Measurements from ENCODE around the gene NLGN1.

The NLGN1 gene

GRCh38 chr3:173933113-173933512 lies 535.6 kb downstream of the NLGN1 start:
- Histone ChIP-seq H3K27me3 (replicated peaks in 2 of 5; ENCODE audit: control insufficient read depth in 4 of 5, insufficient read depth in 5 of 5, low read length in 4 of 5) (no peaks in the 10 kb centered on the region), H3K4me3 (ENCODE audit: control insufficient read depth in 1 of 7, extremely low read depth in 1 of 7, insufficient read depth in 4 of 7, low read depth in 2 of 7, low read length in 6 of 7) (no peak overlapping the region), H3K27ac (ENCODE audit: insufficient read depth in 1 of 2, low read depth in 1 of 2, low read length in 2 of 2, poor library complexity in 1 of 2, severe bottlenecking in 2 of 2) (no peak overlapping the region), H3K4me1 (ENCODE audit: control extremely low read depth in 1 of 4, control insufficient read depth in 4 of 4, insufficient read depth in 4 of 4, low read length in 3 of 4) (peaks cover 0 to under 1% (median 0%) of the 10 kb centered on the region in 4 experiments), H3K9me3 (ENCODE audit: control extremely low read depth in 1 of 5, control insufficient read depth in 4 of 5, insufficient read depth in 2 of 5, low read depth in 1 of 5, low read length in 4 of 5) (no peaks in the 10 kb centered on the region), H3K36me3 (ENCODE audit: control insufficient read depth in 4 of 4, insufficient read depth in 4 of 4, low read length in 3 of 4) (no peaks in the 10 kb centered on the region)
- ChIA-PET CTCF (no interaction called here), POLR2A (no interaction called here)
- no peak for DNase-seq
- WGBS (ENCODE audit: insufficient coverage) = 100% methylated on average over 1 of the region's 1 CpG

DNA sequence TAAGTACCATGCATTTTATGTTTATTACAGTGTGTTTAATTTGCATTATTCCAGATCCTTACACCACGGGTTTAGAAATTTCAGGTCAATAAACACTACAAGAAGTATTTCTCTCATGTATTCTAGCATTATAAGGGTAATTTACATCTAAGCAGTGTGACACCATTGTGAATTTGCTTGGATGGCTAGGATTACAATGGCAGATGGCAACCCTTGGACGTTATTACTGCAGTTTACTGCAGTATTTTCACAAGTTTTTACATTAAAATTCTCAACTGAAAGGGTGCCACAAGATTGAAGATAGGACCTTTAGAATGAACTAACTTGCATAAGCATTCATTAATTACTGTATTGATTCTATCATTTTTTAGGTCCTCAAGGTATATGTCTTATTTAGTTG lies 538.8 kb downstream of the NLGN1 start:
- H3K27me3 ChIP-seq (replicated peaks in 2 of 5; ENCODE audit: control insufficient read depth in 4 of 5, insufficient read depth in 5 of 5, low read length in 4 of 5) = no peaks in the 10 kb centered on the region
- H3K36me3 ChIP-seq (ENCODE audit: control insufficient read depth in 4 of 4, insufficient read depth in 4 of 4, low read length in 3 of 4) = no peaks in the 10 kb centered on the region
- no peak overlapping the region for H3K27ac ChIP-seq (ENCODE audit: insufficient read depth in 1 of 2, low read depth in 1 of 2, low read length in 2 of 2, poor library complexity in 1 of 2, severe bottlenecking in 2 of 2)
- WGBS (ENCODE audit: insufficient coverage) = no CpG with 5 or more reads among the region's 2 CpGs
- H3K4me3 ChIP-seq (ENCODE audit: control insufficient read depth in 1 of 7, extremely low read depth in 1 of 7, insufficient read depth in 4 of 7, low read depth in 2 of 7, low read length in 6 of 7) = no peak overlapping the region
- ChIA-PET CTCF (no interaction called here), POLR2A (no interaction called here)
- H3K9me3 ChIP-seq (ENCODE audit: control extremely low read depth in 1 of 5, control insufficient read depth in 4 of 5, insufficient read depth in 2 of 5, low read depth in 1 of 5, low read length in 4 of 5) = no peaks in the 10 kb centered on the region
- DNase-seq = no peak
- H3K4me1 ChIP-seq (ENCODE audit: control extremely low read depth in 1 of 4, control insufficient read depth in 4 of 4, insufficient read depth in 4 of 4, low read length in 3 of 4) = peaks cover 0 to 6% (median 0%) of the 10 kb centered on the region in 4 experiments

DNA sequence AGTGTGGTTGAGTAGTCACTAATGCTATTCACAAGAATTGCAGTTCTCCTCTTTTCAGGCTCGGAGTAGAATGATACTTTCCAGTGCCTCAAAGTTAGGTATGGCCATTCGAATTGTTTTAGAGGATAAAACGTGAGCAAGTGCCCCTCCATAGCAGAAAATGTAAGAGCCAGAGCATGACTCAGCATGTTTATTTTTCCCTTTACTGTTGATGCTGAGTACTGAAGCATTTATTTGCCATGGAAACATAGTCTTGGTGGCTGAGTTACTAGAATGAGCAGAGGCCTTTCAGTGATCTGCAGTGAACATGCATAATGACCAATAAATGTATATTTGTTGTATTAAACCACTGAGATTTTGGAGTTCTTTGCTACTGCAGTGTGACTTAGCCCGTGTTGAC lies 540.6 kb downstream of the NLGN1 start:
- H3K27ac ChIP-seq (ENCODE audit: insufficient read depth in 1 of 2, low read depth in 1 of 2, low read length in 2 of 2, poor library complexity in 1 of 2, severe bottlenecking in 2 of 2) = no peak overlapping the region
- peaks cover 0 to 6% (median 0%) of the 10 kb centered on the region in 4 experiments for H3K4me1 ChIP-seq (ENCODE audit: control extremely low read depth in 1 of 4, control insufficient read depth in 4 of 4, insufficient read depth in 4 of 4, low read length in 3 of 4)
- no peaks in the 10 kb centered on the region for H3K27me3 ChIP-seq (replicated peaks in 2 of 5; ENCODE audit: control insufficient read depth in 4 of 5, insufficient read depth in 5 of 5, low read length in 4 of 5)
- no peak overlapping the region for H3K4me3 ChIP-seq (ENCODE audit: control insufficient read depth in 1 of 7, extremely low read depth in 1 of 7, insufficient read depth in 4 of 7, low read depth in 2 of 7, low read length in 6 of 7)
- ChIA-PET POLR2A (interaction anchor here (0.6 kb wide), 1 partner anchor 915 kb away, joined by 3 read pairs; no protein-coding TSS in a partner anchor), CTCF (no interaction called here)
- peak in 2 of 3 donors; percentile 31 to 43 for DNase-seq
- H3K36me3 ChIP-seq (ENCODE audit: control insufficient read depth in 4 of 4, insufficient read depth in 4 of 4, low read length in 3 of 4) = no peaks in the 10 kb centered on the region
- 74% methylated on average over 3 of the region's 4 CpGs for WGBS (ENCODE audit: insufficient coverage)
- no peaks in the 10 kb centered on the region for H3K9me3 ChIP-seq (ENCODE audit: control extremely low read depth in 1 of 5, control insufficient read depth in 4 of 5, insufficient read depth in 2 of 5, low read depth in 1 of 5, low read length in 4 of 5)

GRCh38 chr3:173938616-173939015 lies 541.1 kb downstream of the NLGN1 start:
- no CpG with 5 or more reads among the region's 2 CpGs for WGBS (ENCODE audit: insufficient coverage)
- CTCF ChIA-PET = no interaction called here
- no peak overlapping the region for H3K27ac ChIP-seq (ENCODE audit: insufficient read depth in 1 of 2, low read depth in 1 of 2, low read length in 2 of 2, poor library complexity in 1 of 2, severe bottlenecking in 2 of 2)

GRCh38 chr3:173939331-173939730 lies 541.8 kb downstream of the NLGN1 start:
- no peaks in the 10 kb centered on the region for H3K27me3 ChIP-seq (replicated peaks in 2 of 5; ENCODE audit: control insufficient read depth in 4 of 5, insufficient read depth in 5 of 5, low read length in 4 of 5)
- ChIA-PET POLR2A (no interaction called here), CTCF (no interaction called here)
- 78% methylated on average over 2 of the region's 2 CpGs for WGBS (ENCODE audit: insufficient coverage)
- no peak overlapping the region for H3K27ac ChIP-seq (ENCODE audit: insufficient read depth in 1 of 2, low read depth in 1 of 2, low read length in 2 of 2, poor library complexity in 1 of 2, severe bottlenecking in 2 of 2)
- H3K4me3 ChIP-seq (ENCODE audit: control insufficient read depth in 1 of 7, extremely low read depth in 1 of 7, insufficient read depth in 4 of 7, low read depth in 2 of 7, low read length in 6 of 7) = no peak overlapping the region
- no peaks in the 10 kb centered on the region for H3K9me3 ChIP-seq (ENCODE audit: control extremely low read depth in 1 of 5, control insufficient read depth in 4 of 5, insufficient read depth in 2 of 5, low read depth in 1 of 5, low read length in 4 of 5)
- H3K36me3 ChIP-seq (ENCODE audit: control insufficient read depth in 4 of 4, insufficient read depth in 4 of 4, low read length in 3 of 4) = no peaks in the 10 kb centered on the region
- DNase-seq = no peak
- H3K4me1 ChIP-seq (ENCODE audit: control extremely low read depth in 1 of 4, control insufficient read depth in 4 of 4, insufficient read depth in 4 of 4, low read length in 3 of 4) = peaks cover 0 to 6% (median 0%) of the 10 kb centered on the region in 4 experiments

More at GRCh38 chr3:173938616-173939015, 541.1 kb downstream of the NLGN1 start:
- no peak overlapping the region for H3K4me3 ChIP-seq (ENCODE audit: control insufficient read depth in 1 of 7, extremely low read depth in 1 of 7, insufficient read depth in 4 of 7, low read depth in 2 of 7, low read length in 6 of 7)
- H3K27me3 ChIP-seq (replicated peaks in 2 of 5; ENCODE audit: control insufficient read depth in 4 of 5, insufficient read depth in 5 of 5, low read length in 4 of 5) = no peaks in the 10 kb centered on the region
- DNase-seq = peak in 1 of 3 donors; percentile 6
- H3K9me3 ChIP-seq (ENCODE audit: control extremely low read depth in 1 of 5, control insufficient read depth in 4 of 5, insufficient read depth in 2 of 5, low read depth in 1 of 5, low read length in 4 of 5) = no peaks in the 10 kb centered on the region
- H3K36me3 ChIP-seq (ENCODE audit: control insufficient read depth in 4 of 4, insufficient read depth in 4 of 4, low read length in 3 of 4) = no peaks in the 10 kb centered on the region
- POLR2A ChIA-PET = interaction anchor here (0.6 kb wide), 1 partner anchor 914 kb away, joined by 3 read pairs; no protein-coding TSS in a partner anchor
- H3K4me1 ChIP-seq (ENCODE audit: control extremely low read depth in 1 of 4, control insufficient read depth in 4 of 4, insufficient read depth in 4 of 4, low read length in 3 of 4) = peaks cover 0 to 6% (median 0%) of the 10 kb centered on the region in 4 experiments

- H3K27me3 ChIP-seq (replicated peaks in 2 of 5; ENCODE audit: control insufficient read depth in 4 of 5, insufficient read depth in 5 of 5, low read length in 4 of 5) = no peaks in the 10 kb centered on the region
- ChIA-PET CTCF (interaction anchor here (1.2 kb wide), 1 partner anchor 10 kb away, joined by 3 read pairs; no protein-coding TSS in a partner anchor), POLR2A (interaction anchor here (0.6 kb wide), 1 partner anchor 1172 kb away, joined by 4 read pairs; no protein-coding TSS in a partner anchor)
- no peak for DNase-seq
- H3K4me3 ChIP-seq (ENCODE audit: control insufficient read depth in 1 of 7, extremely low read depth in 1 of 7, insufficient read depth in 4 of 7, low read depth in 2 of 7, low read length in 6 of 7) = no peak overlapping the region
- H3K9me3 ChIP-seq (ENCODE audit: control extremely low read depth in 1 of 5, control insufficient read depth in 4 of 5, insufficient read depth in 2 of 5, low read depth in 1 of 5, low read length in 4 of 5) = no peaks in the 10 kb centered on the region
- WGBS (ENCODE audit: insufficient coverage) = no CpG with 5 or more reads among the region's 3 CpGs
- H3K36me3 ChIP-seq (ENCODE audit: control insufficient read depth in 4 of 4, insufficient read depth in 4 of 4, low read length in 3 of 4) = no peaks in the 10 kb centered on the region
- no peak overlapping the region for H3K27ac ChIP-seq (ENCODE audit: insufficient read depth in 1 of 2, low read depth in 1 of 2, low read length in 2 of 2, poor library complexity in 1 of 2, severe bottlenecking in 2 of 2)
- H3K4me1 ChIP-seq (ENCODE audit: control extremely low read depth in 1 of 4, control insufficient read depth in 4 of 4, insufficient read depth in 4 of 4, low read length in 3 of 4) = peaks cover 0 to 7% (median 0%) of the 10 kb centered on the region in 4 experiments
These were observed 545.7 kb downstream of the NLGN1 start for GRCh38 chr3:173943264-173943663.

DNA sequence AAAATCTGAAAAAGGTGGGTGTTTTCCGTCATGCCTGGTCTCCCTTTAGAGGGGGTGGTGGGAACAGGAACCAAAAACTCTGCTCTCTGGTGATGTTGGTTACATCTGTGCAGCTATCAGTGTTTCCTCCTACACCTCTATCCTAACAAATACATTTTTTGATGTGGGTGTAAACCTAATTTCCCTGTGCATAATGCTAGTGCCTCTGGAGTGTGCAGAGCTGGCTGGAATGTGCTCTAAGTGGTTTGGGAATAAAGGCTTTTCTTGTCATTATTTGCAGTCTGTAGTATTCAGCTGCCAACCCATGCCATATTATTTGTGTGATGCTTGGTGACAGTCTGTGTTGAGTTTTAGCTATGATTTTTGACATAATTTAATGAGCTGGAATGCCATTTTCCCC lies 547.6 kb downstream of the NLGN1 start:
- Histone ChIP-seq H3K27ac (ENCODE audit: insufficient read depth in 1 of 2, low read depth in 1 of 2, low read length in 2 of 2, poor library complexity in 1 of 2, severe bottlenecking in 2 of 2) (no peak overlapping the region), H3K27me3 (replicated peaks in 2 of 5; ENCODE audit: control insufficient read depth in 4 of 5, insufficient read depth in 5 of 5, low read length in 4 of 5) (no peaks in the 10 kb centered on the region), H3K9me3 (ENCODE audit: control extremely low read depth in 1 of 5, control insufficient read depth in 4 of 5, insufficient read depth in 2 of 5, low read depth in 1 of 5, low read length in 4 of 5) (no peaks in the 10 kb centered on the region), H3K4me3 (ENCODE audit: control insufficient read depth in 1 of 7, extremely low read depth in 1 of 7, insufficient read depth in 4 of 7, low read depth in 2 of 7, low read length in 6 of 7) (no peak overlapping the region), H3K4me1 (ENCODE audit: control extremely low read depth in 1 of 4, control insufficient read depth in 4 of 4, insufficient read depth in 4 of 4, low read length in 3 of 4) (peaks cover 0 to 3% (median 0%) of the 10 kb centered on the region in 4 experiments), H3K36me3 (ENCODE audit: control insufficient read depth in 4 of 4, insufficient read depth in 4 of 4, low read length in 3 of 4) (no peaks in the 10 kb centered on the region)
- DNase-seq = no peak
- WGBS (ENCODE audit: insufficient coverage) = no CpG with 5 or more reads among the region's 1 CpG
- ChIA-PET CTCF (no interaction called here), POLR2A (no interaction called here)

All from common myeloid progenitor, CD34-positive (primary cell).